GM19035 (cell line): ENCODE measurements around the gene CEMIP.

ENCODE experiments used
- ATAC-seq: cut with Tn5 transposase; IDR thresholded peaks from one replicate; pipeline ENCODE4 v1.9.1; 2021; ENCODE audit not compliant: unreplicated experiment

Gene CEMIP

DNA sequence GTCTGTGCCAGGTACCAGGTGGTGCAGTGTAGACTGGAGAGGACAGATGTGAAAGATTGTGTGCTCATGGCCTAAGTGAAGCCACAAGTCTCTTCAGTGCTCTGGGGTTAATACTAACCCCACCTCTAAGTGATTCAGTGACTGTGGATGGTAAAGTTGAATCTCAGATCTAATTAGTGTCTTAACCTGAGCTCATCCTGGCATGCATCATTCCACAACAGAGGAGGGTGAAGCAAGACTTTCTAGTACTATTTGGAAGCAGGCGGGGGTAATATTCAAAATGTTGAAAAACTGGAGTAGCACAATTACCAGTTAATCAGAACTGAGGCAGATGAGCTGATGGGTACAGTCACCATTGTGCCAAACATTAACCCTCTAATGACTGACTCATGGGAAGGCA, 213.3 kb downstream of the CEMIP start:
- no peak for ATAC-seq

DNA sequence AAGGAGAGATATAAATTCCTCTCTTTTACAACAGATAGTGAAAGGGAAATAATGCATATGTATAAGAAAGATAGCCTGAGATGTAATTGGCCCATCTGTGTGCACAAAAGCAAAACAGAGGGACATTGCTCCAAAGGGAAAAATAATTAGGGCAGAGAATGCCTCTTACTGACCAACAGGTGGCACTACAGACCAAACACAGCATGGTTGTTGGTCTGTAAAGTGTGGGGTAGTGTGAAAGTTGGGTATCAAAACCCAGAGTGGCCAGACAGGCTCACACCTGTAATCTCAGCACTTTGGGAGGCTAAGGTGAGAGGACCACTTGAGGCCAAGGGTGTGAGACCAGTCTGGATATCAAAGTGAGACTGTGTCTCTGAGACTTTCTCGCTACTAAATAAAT, 217.1 kb downstream of the CEMIP start:
- ATAC-seq = no peak

DNA sequence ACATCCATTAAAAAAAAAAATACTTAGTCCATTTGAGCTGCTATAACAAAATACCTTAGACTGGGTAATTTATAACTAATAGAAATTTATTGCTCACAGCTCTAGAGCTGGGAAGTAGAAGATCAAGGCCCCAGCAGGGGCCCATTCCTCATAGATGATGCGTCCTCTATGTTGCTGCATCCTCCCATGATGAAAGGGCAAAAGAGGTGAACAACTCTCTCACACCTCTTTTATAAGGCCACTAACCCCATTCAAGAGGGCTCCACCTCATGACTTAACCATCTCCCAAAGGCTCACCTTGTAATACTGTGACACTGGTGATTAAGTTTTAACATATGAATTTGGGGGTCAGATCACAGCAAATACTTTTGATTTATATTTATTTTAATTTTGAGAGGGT, 218.5 kb downstream of the CEMIP start:
- no peak for ATAC-seq

DNA sequence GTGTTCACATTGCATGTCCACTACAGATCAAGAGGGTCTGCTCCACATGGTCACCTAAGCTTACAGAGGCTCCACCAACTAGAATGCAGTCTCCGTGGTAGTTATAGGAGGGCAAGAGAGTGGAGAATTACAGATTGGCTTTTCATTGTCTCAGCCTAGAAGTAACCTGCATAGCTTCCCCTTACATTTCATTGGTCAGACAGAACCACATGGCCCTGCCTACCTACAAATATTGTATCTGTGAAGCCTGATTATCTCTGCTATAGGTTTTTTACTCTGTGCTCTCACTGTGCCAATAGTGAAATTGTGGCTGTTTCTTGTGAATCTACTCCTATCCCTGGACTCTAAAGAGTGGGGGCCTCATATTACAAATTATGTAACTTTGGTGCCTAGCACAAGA, 219.1 kb downstream of the CEMIP start:
- no peak for ATAC-seq

DNA sequence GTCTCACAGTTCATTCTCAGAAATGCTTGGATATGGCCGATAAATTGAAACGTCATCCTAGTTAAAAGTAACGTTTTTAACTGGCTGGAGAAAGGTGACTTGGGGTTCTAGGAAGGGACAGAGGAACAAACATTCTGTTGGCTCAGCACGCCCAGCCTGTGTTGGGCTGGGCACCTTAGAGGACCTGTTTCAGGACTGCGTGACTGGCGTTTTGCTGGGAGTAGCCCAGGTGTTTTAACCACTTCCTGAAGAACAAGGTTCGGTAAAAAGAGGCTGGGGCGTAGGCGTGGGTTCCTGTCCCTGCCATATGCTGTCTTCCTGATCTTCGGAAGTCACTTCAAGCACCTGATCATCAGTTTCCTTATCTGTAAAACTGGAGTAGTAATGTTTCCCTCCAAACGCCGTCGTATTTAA, 220.5 kb downstream of the CEMIP start:
- no peak for ATAC-seq

DNA sequence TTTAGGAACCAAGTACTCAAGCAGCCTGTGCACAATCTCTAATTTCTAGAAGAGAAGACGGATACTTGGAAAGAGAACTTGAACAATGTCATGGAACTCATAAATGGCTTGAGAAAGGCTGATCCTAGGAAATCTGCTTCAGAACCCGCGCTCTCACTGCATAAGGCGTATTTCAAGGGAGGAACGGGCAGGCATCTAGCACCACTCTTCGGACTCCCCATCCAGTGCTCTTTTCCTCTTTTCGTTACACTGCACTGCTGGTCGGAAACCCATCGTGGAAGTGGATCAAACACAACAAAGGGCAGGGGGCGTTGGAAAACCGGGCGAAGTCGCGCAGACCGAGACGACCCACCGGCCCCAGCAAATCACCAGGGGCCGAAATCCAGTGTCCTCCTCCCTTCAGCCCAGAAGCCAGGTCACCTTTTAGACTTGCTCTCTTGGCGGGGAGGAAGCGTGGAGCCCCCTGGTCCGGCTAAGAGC, 221.0 kb downstream of the CEMIP start:
- ATAC-seq = no peak

DNA sequence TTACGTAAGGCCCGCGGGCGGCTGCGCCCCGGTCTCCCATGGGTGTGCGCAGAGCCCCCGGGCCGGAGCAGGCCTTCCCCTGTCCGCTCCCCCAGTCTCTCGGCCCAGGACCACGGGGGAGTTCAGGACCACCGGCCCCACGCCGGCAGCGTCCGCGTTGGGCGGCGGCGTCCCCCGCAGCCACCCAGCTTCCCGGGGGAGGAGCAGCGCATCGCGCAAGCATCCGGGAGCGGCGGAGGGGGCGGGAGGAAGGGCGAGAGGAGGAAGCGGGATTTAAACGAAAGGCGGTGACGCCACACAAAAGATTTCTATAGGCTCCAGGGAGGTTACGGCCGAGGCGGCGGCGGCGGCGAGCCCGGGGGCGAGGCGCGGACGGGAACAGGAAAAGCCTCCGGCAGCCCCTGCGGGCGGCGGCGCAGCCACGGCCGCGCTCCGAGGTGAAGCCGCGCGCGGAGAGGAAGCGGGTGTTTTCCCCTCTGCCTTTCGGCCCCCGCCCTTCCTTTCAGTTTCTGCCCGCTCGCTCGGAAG, 221.5 kb downstream of the CEMIP start, which contains the start of gene TLNRD1:
Gene TLNRD1 (plus strand): TSS at position 300 of the 528 bp plus-strand sequence. CDS start 1,349 bp downstream, outside the sequence.
- peak; percentile 57 for ATAC-seq
